Measurements from ENCODE around the gene TLK2. TPM values are rescaled to one million over a fixed set of nuclear protein-coding genes. Genes with fewer than 3 reads are reported as not detected.

The TLK2 gene
- total RNA-seq, 1 experiment from 2014 or later, result 19.8 TPM

- DNase-seq (ENCODE audit: low spot score), result no peak
These were observed 149.4 kb downstream of the TLK2 start for GRCh38 chr17:62627904-62628633.

- no peak for DNase-seq (ENCODE audit: low spot score)
These were observed 150.4 kb downstream of the TLK2 start for GRCh38 chr17:62628831-62629555.

- no peak for DNase-seq (ENCODE audit: low spot score)
These were observed 151.1 kb downstream of the TLK2 start for GRCh38 chr17:62629556-62630364.

- no peak for DNase-seq (ENCODE audit: low spot score)
These were observed 151.9 kb downstream of the TLK2 start for GRCh38 chr17:62630365-62631085.

- no peak for DNase-seq (ENCODE audit: low spot score)
These were observed 152.7 kb downstream of the TLK2 start for GRCh38 chr17:62631086-62631935.

- no peak for DNase-seq (ENCODE audit: low spot score)
These were observed 153.6 kb downstream of the TLK2 start for GRCh38 chr17:62631936-62632924.

- DNase-seq (ENCODE audit: low spot score), result no peak
These were observed 159.2 kb downstream of the TLK2 start for GRCh38 chr17:62637809-62638208.

GRCh38 chr17:62641153-62641552, 162.5 kb downstream of the TLK2 start:
- no peak for DNase-seq (ENCODE audit: low spot score)

GRCh38 chr17:62641951-62642350, 163.3 kb downstream of the TLK2 start:
- no peak for DNase-seq (ENCODE audit: low spot score)

GRCh38 chr17:62643496-62643895, 164.9 kb downstream of the TLK2 start:
- no peak for DNase-seq (ENCODE audit: low spot score)

- no peak for DNase-seq (ENCODE audit: low spot score)
These were observed 166.0 kb downstream of the TLK2 start for GRCh38 chr17:62644487-62645173.

GRCh38 chr17:62648251-62648955, 169.8 kb downstream of the TLK2 start:
- DNase-seq (ENCODE audit: low spot score), result no peak

GRCh38 chr17:62648956-62649294, 170.3 kb downstream of the TLK2 start:
- DNase-seq (ENCODE audit: low spot score), result no peak

- no peak for DNase-seq (ENCODE audit: low spot score)
These were observed 170.9 kb downstream of the TLK2 start for GRCh38 chr17:62649570-62649969.

- no peak for DNase-seq (ENCODE audit: low spot score)
These were observed 172.0 kb downstream of the TLK2 start for GRCh38 chr17:62650587-62650986.

- no peak for DNase-seq (ENCODE audit: low spot score)
These were observed 173.8 kb downstream of the TLK2 start for GRCh38 chr17:62652251-62653001.

- peak; percentile 39 for DNase-seq (ENCODE audit: low spot score)
These were observed 174.6 kb downstream of the TLK2 start for GRCh38 chr17:62653002-62653825.
